Panc1 (cell line): ENCODE results near the gene NPTX2. TPM values are rescaled to one million over a fixed set of nuclear protein-coding genes. Genes with fewer than 3 reads are reported as not detected.

Experiments used
- ATAC-seq: fragments of 200-7000 bp; cut with Tn5 transposase; 2 replicates; pipeline ENCODE4 v1.9.1; 2020; ENCODE audit warnings: mild to moderate bottlenecking, moderate library complexity
- BruUV-seq: library from RNA; stranded (reverse); fragments of 400-500 nt; replicated peaks from 2 replicates; lab custom pipeline; 2021; lab: Mats Ljungman, UMichigan
- CTCF ChIA-PET: fragments of 300-600 bp; sonication (Branson Sonifier 250); formaldehyde crosslinking; loops from one replicate; lab custom pipeline; 2022; ENCODE audit warnings: antibody characterized with exemption; lab: Charles Lee
- POLR2A ChIA-PET: fragments of 300-600 bp; sonication (Branson Sonifier 250); formaldehyde crosslinking; loops from one replicate; lab custom pipeline; 2022; ENCODE audit warnings: antibody characterized with exemption; lab: Charles Lee
- DNase-seq: peaks from one replicate; pipeline ENCODE4 v3.0.0-alpha.2; 2010; ENCODE audit warnings: low read depth, low spot score
- H3K27ac ChIP-seq: 2 replicates; pipeline ENCODE4 v1.5.1; 2011; ENCODE audit warnings: mild to moderate bottlenecking, low read length, inconsistent platforms
- H3K27me3 ChIP-seq: fragments of 200-500 bp; sonication (Bioruptor generic); 2 replicates; pipeline ENCODE4 v1.6.0; 2014; ENCODE audit warnings: low read length, inconsistent platforms; ENCODE audit not compliant: control insufficient read depth, insufficient read depth
- H3K36me3 ChIP-seq: fragments of 200-500 bp; sonication (Bioruptor generic); 2 replicates; pipeline ENCODE4 v1.5.1; 2014; ENCODE audit warnings: inconsistent platforms, mild to moderate bottlenecking, low read length, moderate library complexity; ENCODE audit not compliant: control insufficient read depth, insufficient read depth
- H3K4me1 ChIP-seq: 2 replicates; pipeline ENCODE4 v1.5.1; 2011; ENCODE audit warnings: inconsistent platforms, mild to moderate bottlenecking, low read length, moderate library complexity; ENCODE audit not compliant: control insufficient read depth, insufficient read depth
- H3K4me3 ChIP-seq, 2 experiments: 2 replicates each; pipeline ENCODE4 v1.5.1; 2011 to 2012; ENCODE audit warnings: low read depth in 2 of 2, low read length in 2 of 2, mild to moderate bottlenecking in 2 of 2, inconsistent platforms in 1 of 2, moderate library complexity in 1 of 2
- H3K9me3 ChIP-seq: fragments of 200-500 bp; sonication (Bioruptor generic); 2 replicates; pipeline ENCODE4 v1.5.1; 2014; ENCODE audit warnings: low read depth, mild to moderate bottlenecking, inconsistent platforms, low read length, moderate library complexity; ENCODE audit not compliant: control insufficient read depth, insufficient read depth
- POLR2AphosphoS5 ChIP-seq: IDR thresholded peaks from 2 replicates; pipeline ENCODE4 v1.6.1; 2012; ENCODE audit warnings: mild to moderate bottlenecking, low read depth, low read length, moderate library complexity
- SIN3A ChIP-seq: IDR thresholded peaks from 2 replicates; pipeline ENCODE4 v1.6.1; 2012; ENCODE audit warnings: low read depth, mild to moderate bottlenecking, low read length, moderate library complexity, borderline replicate concordance; ENCODE audit not compliant: insufficient read depth
- TCF7L2 ChIP-seq: IDR thresholded peaks from 2 replicates; pipeline ENCODE4 v1.6.1; 2011; ENCODE audit warnings: mild to moderate bottlenecking, low read depth, low read length, inconsistent platforms
- in situ Hi-C: cut with HindIII; loops from 2 replicates; pipeline ENCODE4 v1.10.0; 2016; ENCODE audit warnings: low sequenced_read_pairs, low pct_unique_long_range_greater_than_20kb
- intact Hi-C: fragments of 100-400 bp; cut with micrococcal nuclease; formaldehyde crosslinking; loops from one replicate; pipeline ENCODE4 v1.10.0; 2022; ENCODE audit not compliant: unreplicated experiment
- total RNA-seq: library from RNA; stranded (reverse); gene quantifications from one replicate; pipeline ENCODE4 v1.2.1, GENCODE V29; 2021; ENCODE audit not compliant: unreplicated experiment
- TF ChIP-seq, protein P1 (sequence below), 2 experiments: IDR thresholded peaks; 2 replicates each; pipeline ENCODE4 v1.6.1; 2011 to 2012; ENCODE audit warnings: low read depth in 2 of 2, control low read depth in 1 of 2, low read length in 1 of 2, mild to moderate bottlenecking in 1 of 2, moderate library complexity in 1 of 2; ENCODE audit not compliant: insufficient read depth in 1 of 2
- TF ChIP-seq, protein P2 (sequence below): fragments of 450-650 bp; IDR thresholded peaks from 2 replicates; pipeline ENCODE4 v1.5.1; 2017; ENCODE audit warnings: mild to moderate bottlenecking

The NPTX2 gene
- total RNA-seq, 1 experiment from 2014 or later = 0.15 TPM

DNA sequence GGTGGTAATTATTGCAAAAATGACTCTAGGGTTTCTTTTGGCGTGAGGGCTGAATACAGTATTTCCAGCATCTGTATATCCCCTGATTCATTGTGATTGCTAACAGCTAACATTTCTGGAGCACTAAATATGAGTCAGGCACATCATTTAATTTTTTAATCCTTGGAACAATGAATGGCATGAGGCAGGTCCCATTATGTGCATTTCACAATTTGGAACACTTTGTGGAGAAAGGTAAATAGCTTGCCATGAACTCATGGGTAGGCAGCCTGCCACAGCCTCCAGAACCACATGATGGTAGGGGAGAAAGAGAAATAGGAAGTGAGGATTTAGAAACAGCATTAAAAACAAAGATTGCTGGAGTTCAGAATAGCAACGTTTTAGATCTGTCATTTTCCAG lies 1.7 kb downstream of the NPTX2 start:
- in situ Hi-C loops (no loop called here), intact Hi-C loops (no loop called here)
- peaks cover 30% of the 10 kb centered on the region for H3K27me3 ChIP-seq
- no TSS peak for BruUV-seq
- DNase-seq = no peak
- POLR2A ChIA-PET = no interaction called here
- no peaks in the 10 kb centered on the region for H3K9me3 ChIP-seq
- H3K4me1 ChIP-seq = 0 out of 2 replicates have a peak, but pooled peaks cover 7% of the 10 kb centered on the region
- TF ChIP-seq, protein P1, sequence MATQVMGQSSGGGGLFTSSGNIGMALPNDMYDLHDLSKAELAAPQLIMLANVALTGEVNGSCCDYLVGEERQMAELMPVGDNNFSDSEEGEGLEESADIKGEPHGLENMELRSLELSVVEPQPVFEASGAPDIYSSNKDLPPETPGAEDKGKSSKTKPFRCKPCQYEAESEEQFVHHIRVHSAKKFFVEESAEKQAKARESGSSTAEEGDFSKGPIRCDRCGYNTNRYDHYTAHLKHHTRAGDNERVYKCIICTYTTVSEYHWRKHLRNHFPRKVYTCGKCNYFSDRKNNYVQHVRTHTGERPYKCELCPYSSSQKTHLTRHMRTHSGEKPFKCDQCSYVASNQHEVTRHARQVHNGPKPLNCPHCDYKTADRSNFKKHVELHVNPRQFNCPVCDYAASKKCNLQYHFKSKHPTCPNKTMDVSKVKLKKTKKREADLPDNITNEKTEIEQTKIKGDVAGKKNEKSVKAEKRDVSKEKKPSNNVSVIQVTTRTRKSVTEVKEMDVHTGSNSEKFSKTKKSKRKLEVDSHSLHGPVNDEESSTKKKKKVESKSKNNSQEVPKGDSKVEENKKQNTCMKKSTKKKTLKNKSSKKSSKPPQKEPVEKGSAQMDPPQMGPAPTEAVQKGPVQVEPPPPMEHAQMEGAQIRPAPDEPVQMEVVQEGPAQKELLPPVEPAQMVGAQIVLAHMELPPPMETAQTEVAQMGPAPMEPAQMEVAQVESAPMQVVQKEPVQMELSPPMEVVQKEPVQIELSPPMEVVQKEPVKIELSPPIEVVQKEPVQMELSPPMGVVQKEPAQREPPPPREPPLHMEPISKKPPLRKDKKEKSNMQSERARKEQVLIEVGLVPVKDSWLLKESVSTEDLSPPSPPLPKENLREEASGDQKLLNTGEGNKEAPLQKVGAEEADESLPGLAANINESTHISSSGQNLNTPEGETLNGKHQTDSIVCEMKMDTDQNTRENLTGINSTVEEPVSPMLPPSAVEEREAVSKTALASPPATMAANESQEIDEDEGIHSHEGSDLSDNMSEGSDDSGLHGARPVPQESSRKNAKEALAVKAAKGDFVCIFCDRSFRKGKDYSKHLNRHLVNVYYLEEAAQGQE (IDR thresholded peaks at IDR 0.05; ENCODE audit: insufficient read depth in 1 of 2, low read depth in 2 of 2, low read length in 1 of 2) = no peak
- TF ChIP-seq POLR2AphosphoS5 = no peak
- no peak for TF ChIP-seq SIN3A
- TF ChIP-seq, protein P2, sequence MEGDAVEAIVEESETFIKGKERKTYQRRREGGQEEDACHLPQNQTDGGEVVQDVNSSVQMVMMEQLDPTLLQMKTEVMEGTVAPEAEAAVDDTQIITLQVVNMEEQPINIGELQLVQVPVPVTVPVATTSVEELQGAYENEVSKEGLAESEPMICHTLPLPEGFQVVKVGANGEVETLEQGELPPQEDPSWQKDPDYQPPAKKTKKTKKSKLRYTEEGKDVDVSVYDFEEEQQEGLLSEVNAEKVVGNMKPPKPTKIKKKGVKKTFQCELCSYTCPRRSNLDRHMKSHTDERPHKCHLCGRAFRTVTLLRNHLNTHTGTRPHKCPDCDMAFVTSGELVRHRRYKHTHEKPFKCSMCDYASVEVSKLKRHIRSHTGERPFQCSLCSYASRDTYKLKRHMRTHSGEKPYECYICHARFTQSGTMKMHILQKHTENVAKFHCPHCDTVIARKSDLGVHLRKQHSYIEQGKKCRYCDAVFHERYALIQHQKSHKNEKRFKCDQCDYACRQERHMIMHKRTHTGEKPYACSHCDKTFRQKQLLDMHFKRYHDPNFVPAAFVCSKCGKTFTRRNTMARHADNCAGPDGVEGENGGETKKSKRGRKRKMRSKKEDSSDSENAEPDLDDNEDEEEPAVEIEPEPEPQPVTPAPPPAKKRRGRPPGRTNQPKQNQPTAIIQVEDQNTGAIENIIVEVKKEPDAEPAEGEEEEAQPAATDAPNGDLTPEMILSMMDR = no peak
- no peak for TF ChIP-seq TCF7L2
- no peak for ATAC-seq
- H3K36me3 ChIP-seq = no peaks in the 10 kb centered on the region
- CTCF ChIA-PET = no interaction called here
- no peak overlapping the region for H3K4me3 ChIP-seq
- H3K27ac ChIP-seq = no peak overlapping the region

DNA sequence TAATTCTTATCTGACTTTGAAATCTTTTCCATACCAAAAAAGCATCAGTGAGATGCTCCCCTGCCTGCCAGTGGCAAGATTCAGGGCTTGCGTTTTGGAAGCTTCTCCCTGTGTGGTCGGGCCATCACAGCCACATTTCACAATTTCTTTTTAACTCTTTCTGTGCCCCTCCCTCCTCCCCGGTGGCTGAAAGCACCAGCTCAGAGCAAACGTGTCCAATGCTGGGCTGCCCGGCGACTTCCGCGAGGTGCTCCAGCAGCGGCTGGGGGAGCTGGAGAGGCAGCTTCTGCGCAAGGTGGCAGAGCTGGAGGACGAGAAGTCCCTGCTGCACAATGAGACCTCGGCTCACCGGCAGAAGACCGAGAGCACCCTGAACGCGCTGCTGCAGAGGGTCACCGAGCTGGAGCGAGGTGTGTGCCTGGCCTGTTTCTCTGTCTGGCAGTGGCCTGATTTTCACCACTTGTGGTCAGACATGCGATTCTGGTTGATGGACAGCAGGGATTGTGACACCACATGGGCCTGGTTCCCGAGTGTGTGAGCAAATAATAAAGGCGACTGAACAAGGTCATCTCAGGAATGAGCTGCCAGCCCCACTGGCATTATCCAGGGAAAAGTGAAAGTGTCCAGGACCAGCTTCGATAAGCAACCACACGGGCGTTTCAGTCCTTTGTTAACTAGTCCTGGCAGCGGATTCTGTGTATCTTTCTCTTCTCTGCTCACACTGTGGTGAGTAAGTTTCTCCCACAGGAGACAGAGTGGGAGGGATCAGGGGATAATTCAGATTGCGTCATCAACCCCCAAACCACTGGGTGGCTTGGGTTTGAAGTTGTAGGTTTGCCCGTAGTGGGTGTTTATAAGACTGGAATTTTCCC lies 2.6 kb downstream of the NPTX2 start:
- TF ChIP-seq, protein P2 = no peak
- TF ChIP-seq SIN3A (no peak), POLR2AphosphoS5 (no peak), TCF7L2 (no peak)
- TF ChIP-seq, protein P1 (IDR thresholded peaks at IDR 0.05; ENCODE audit: insufficient read depth in 1 of 2, low read depth in 2 of 2, low read length in 1 of 2) = no peak
- no peaks in the 10 kb centered on the region for H3K36me3 ChIP-seq
- no peak overlapping the region for H3K27ac ChIP-seq
- DNase-seq = no peak
- in situ Hi-C loops (no loop called here), intact Hi-C loops (no loop called here)
- 0 out of 2 replicates have a peak, but pooled peaks cover 7% of the 10 kb centered on the region for H3K4me1 ChIP-seq
- H3K9me3 ChIP-seq = no peaks in the 10 kb centered on the region
- POLR2A ChIA-PET = no interaction called here
- ATAC-seq = peak; percentile 75
- peak overlapping the region; percentile 22 to 55 for H3K4me3 ChIP-seq
- no TSS peak for BruUV-seq
- CTCF ChIA-PET = no interaction called here
- H3K27me3 ChIP-seq = peaks cover 30% of the 10 kb centered on the region
